HEK293 (cell line): ENCODE measurements around the gene RTN3.

ENCODE experiments used
- CTCF ChIA-PET: fragments of 350-600 bp; formaldehyde crosslinking; extraction: SDS; loops from one replicate; lab custom pipeline; 2021; ENCODE audit warnings: antibody characterized with exemption; lab: Yijun Ruan, JAX
- POLR2A ChIA-PET: fragments of 300-600 bp; formaldehyde crosslinking; extraction: SDS; loops from one replicate; lab custom pipeline; 2020; ENCODE audit warnings: antibody characterized with exemption, inconsistent platforms; lab: Yijun Ruan, JAX
- H3K27ac ChIP-seq: fragments of 200-500 bp; sonication (Bioruptor generic); 2 replicates; pipeline ENCODE4 v1.5.1; 2014; ENCODE audit warnings: low read depth, low read length, control low read depth, inconsistent platforms; ENCODE audit errors: extremely low read depth
- H3K36me3 ChIP-seq, 2 experiments: fragments of 200-500 bp in 1 of 2; sonication (Bioruptor generic) in 1 of 2; 1 replicate in 1 of 2; 2 replicates in 1 of 2; pipeline ENCODE4 v1.5.1; 2014 to 2017; ENCODE audit warnings: inconsistent platforms in 2 of 2, low read length in 2 of 2; ENCODE audit not compliant: control insufficient read depth in 2 of 2, insufficient read depth in 1 of 2
- H3K4me1 ChIP-seq: fragments of 200-500 bp; sonication (Bioruptor generic); 2 replicates; pipeline ENCODE4 v1.5.1; 2014; ENCODE audit warnings: mild to moderate bottlenecking, low read length, inconsistent platforms; ENCODE audit not compliant: control insufficient read depth, insufficient read depth
- H3K4me3 ChIP-seq: 2 replicates; pipeline ENCODE4 v1.5.1; 2011; ENCODE audit warnings: low read depth, mild to moderate bottlenecking, control low read depth, low read length, moderate library complexity
- H3K9me3 ChIP-seq: fragments of 200-500 bp; sonication (Bioruptor generic); 2 replicates; pipeline ENCODE4 v1.5.1; 2014; ENCODE audit warnings: low read depth, low read length, inconsistent platforms; ENCODE audit not compliant: control insufficient read depth, insufficient read depth
- EGR2 ChIP-seq: fragments of 450-650 bp; formaldehyde crosslinking; IDR thresholded peaks from 2 replicates; pipeline ENCODE4 v1.5.1; 2016; ENCODE audit warnings: low read depth, missing biosample characterization, missing genetic modification characterization
- GLI4 ChIP-seq: fragments of 450-650 bp; formaldehyde crosslinking; IDR thresholded peaks from 2 replicates; pipeline ENCODE4 v1.5.1; 2016; ENCODE audit warnings: missing biosample characterization, missing genetic modification characterization
- IKZF3 ChIP-seq: fragments of 450-650 bp; IDR thresholded peaks from 2 replicates; pipeline ENCODE4 v1.5.0; 2018; ENCODE audit warnings: missing biosample characterization, mild to moderate bottlenecking, missing genetic modification characterization, moderate library complexity
- OSR2 ChIP-seq: fragments of 450-650 bp; formaldehyde crosslinking; IDR thresholded peaks from 2 replicates; pipeline ENCODE4 v1.5.1; 2016; ENCODE audit warnings: missing biosample characterization, missing genetic modification characterization
- SP2 ChIP-seq: fragments of 450-650 bp; formaldehyde crosslinking; IDR thresholded peaks from 2 replicates; pipeline ENCODE4 v1.5.1; 2016; ENCODE audit warnings: missing biosample characterization, missing genetic modification characterization
- ZBTB17 ChIP-seq: fragments of 450-650 bp; formaldehyde crosslinking; IDR thresholded peaks from 2 replicates; pipeline ENCODE4 v1.5.1; 2016; ENCODE audit warnings: missing biosample characterization, missing genetic modification characterization
- ZNF155 ChIP-seq: fragments of 450-650 bp; formaldehyde crosslinking; IDR thresholded peaks from 2 replicates; pipeline ENCODE4 v1.5.1; 2016; ENCODE audit warnings: missing biosample characterization, missing genetic modification characterization
- ZNF324 ChIP-seq: fragments of 450-650 bp; formaldehyde crosslinking; IDR thresholded peaks from 2 replicates; pipeline ENCODE4 v1.5.1; 2016; ENCODE audit warnings: missing biosample characterization, missing genetic modification characterization
- ZNF350 ChIP-seq: fragments of 450-650 bp; formaldehyde crosslinking; IDR thresholded peaks from 2 replicates; pipeline ENCODE4 v1.5.0; 2017; ENCODE audit warnings: missing biosample characterization, mild to moderate bottlenecking, missing genetic modification characterization
- ZNF670 ChIP-seq: fragments of 450-650 bp; formaldehyde crosslinking; IDR thresholded peaks from 2 replicates; pipeline ENCODE4 v1.5.1; 2016; ENCODE audit warnings: missing biosample characterization, missing genetic modification characterization, low read depth
- ZNF791 ChIP-seq: fragments of 450-650 bp; formaldehyde crosslinking; IDR thresholded peaks from 2 replicates; pipeline ENCODE4 v1.5.1; 2016; ENCODE audit warnings: missing biosample characterization, missing genetic modification characterization
- TF ChIP-seq, protein P1 (sequence below): fragments of 450-650 bp; formaldehyde crosslinking; IDR thresholded peaks from 2 replicates; pipeline ENCODE4 v1.5.1; 2016; ENCODE audit warnings: missing biosample characterization, missing genetic modification characterization
- TF ChIP-seq, protein P2 (sequence below): fragments of 450-650 bp; formaldehyde crosslinking; IDR thresholded peaks from 2 replicates; pipeline ENCODE4 v1.5.1; 2016; ENCODE audit warnings: missing biosample characterization, missing genetic modification characterization
- TF ChIP-seq, protein P3 (sequence below): fragments of 450-650 bp; formaldehyde crosslinking; IDR thresholded peaks from 2 replicates; pipeline ENCODE4 v1.5.1; 2016; ENCODE audit warnings: missing biosample characterization, missing genetic modification characterization
- TF ChIP-seq, protein P4 (sequence below): fragments of 450-650 bp; formaldehyde crosslinking; IDR thresholded peaks from 2 replicates; pipeline ENCODE4 v1.5.1; 2016; ENCODE audit warnings: missing biosample characterization, missing genetic modification characterization

RTN3 gene

DNA sequence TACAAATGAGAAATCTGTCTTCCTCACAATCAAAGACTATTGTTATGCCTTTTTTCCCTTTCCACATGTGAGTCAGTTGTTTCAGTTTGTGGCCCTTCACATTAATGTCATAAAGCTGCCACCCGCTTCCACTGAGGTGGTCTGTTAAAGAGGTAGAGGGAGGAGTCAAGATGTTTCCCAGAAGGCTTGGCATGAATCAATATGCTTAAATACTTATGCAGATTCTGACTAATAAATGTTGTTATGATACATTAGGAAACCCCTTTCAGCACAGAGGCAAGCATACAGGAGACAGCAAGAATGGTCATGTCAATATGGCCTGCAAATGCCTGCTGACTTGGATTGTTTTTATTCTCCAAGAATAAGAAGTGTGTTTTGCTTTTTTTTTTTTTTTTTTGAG lies 6.5 kb downstream of the RTN3 start:
- ChIA-PET POLR2A (interaction anchor here (0.7 kb wide), 1 partner anchor 413 kb away, joined by 3 read pairs; no protein-coding TSS in a partner anchor), CTCF (no interaction called here)
- no peaks in the 10 kb centered on the region for H3K9me3 ChIP-seq
- no peak overlapping the region for H3K4me3 ChIP-seq
- H3K36me3 ChIP-seq, result no peaks in the 10 kb centered on the region; a peak in 1 of 3 replicates
- H3K27ac ChIP-seq, result no peak overlapping the region
- TF ChIP-seq, protein P1, sequence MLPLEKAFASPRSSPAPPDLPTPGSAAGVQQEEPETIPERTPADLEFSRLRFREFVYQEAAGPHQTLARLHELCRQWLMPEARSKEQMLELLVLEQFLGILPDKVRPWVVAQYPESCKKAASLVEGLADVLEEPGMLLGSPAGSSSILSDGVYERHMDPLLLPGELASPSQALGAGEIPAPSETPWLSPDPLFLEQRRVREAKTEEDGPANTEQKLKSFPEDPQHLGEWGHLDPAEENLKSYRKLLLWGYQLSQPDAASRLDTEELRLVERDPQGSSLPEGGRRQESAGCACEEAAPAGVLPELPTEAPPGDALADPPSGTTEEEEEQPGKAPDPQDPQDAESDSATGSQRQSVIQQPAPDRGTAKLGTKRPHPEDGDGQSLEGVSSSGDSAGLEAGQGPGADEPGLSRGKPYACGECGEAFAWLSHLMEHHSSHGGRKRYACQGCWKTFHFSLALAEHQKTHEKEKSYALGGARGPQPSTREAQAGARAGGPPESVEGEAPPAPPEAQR (tag by site-specific recombination), result no peak
- TF ChIP-seq ZNF670 (tag by site-specific recombination), result no peak
- TF ChIP-seq ZNF155 (tag by site-specific recombination), result no peak
- no peak for TF ChIP-seq SP2
- TF ChIP-seq, protein P2, sequence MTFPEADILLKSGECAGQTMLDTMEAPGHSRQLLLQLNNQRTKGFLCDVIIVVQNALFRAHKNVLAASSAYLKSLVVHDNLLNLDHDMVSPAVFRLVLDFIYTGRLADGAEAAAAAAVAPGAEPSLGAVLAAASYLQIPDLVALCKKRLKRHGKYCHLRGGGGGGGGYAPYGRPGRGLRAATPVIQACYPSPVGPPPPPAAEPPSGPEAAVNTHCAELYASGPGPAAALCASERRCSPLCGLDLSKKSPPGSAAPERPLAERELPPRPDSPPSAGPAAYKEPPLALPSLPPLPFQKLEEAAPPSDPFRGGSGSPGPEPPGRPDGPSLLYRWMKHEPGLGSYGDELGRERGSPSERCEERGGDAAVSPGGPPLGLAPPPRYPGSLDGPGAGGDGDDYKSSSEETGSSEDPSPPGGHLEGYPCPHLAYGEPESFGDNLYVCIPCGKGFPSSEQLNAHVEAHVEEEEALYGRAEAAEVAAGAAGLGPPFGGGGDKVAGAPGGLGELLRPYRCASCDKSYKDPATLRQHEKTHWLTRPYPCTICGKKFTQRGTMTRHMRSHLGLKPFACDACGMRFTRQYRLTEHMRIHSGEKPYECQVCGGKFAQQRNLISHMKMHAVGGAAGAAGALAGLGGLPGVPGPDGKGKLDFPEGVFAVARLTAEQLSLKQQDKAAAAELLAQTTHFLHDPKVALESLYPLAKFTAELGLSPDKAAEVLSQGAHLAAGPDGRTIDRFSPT (tag by site-specific recombination), result no peak
- no peak for TF ChIP-seq GLI4 (tag by site-specific recombination)
- no peak for TF ChIP-seq ZNF324 (tag by site-specific recombination)
- TF ChIP-seq, protein P3, sequence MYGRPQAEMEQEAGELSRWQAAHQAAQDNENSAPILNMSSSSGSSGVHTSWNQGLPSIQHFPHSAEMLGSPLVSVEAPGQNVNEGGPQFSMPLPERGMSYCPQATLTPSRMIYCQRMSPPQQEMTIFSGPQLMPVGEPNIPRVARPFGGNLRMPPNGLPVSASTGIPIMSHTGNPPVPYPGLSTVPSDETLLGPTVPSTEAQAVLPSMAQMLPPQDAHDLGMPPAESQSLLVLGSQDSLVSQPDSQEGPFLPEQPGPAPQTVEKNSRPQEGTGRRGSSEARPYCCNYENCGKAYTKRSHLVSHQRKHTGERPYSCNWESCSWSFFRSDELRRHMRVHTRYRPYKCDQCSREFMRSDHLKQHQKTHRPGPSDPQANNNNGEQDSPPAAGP, result no peak
- no peak for TF ChIP-seq IKZF3 (tag by site-specific recombination)
- TF ChIP-seq ZNF791, result no peak
- no peak for TF ChIP-seq ZBTB17 (tag by site-specific recombination)
- no peak for TF ChIP-seq OSR2 (tag by site-specific recombination)
- H3K4me1 ChIP-seq, result 0 out of 2 replicates have a peak, but pooled peaks cover 6% of the 10 kb centered on the region

DNA sequence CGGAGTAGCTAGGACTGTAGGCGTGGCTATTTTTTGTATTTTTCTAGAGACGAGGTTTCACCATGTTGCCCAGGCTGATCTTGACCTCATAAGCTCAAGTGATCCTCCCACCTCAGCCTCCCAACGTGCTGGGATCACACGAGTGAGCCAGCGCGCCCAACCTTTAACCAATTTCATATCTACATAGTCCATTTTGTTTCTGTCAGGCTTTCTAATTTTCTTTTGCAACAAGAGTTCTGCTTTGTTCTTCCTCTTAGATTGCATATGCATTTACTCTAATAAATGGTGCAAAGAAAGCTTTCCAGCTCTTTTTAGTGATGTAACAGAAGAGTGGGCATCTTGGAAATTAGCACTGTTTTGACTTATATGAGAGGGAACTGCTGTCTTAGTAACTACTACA lies 13.3 kb downstream of the RTN3 start:
- Histone ChIP-seq H3K36me3 (no peaks in the 10 kb centered on the region; a peak in 1 of 3 replicates), H3K4me3 (no peak overlapping the region), H3K4me1 (peaks cover 6% of the 10 kb centered on the region; the same call in 1 of the 2 replicates), H3K27ac (no peak overlapping the region), H3K9me3 (no peaks in the 10 kb centered on the region)
- TF ChIP-seq EGR2 (tag by site-specific recombination) (0 out of 2 replicates have a peak, but pooled peaks have one; percentile 18), ZNF350 (tag by site-specific recombination) (no peak)
- TF ChIP-seq, protein P2 (tag by site-specific recombination), result no peak
- TF ChIP-seq, protein P4, sequence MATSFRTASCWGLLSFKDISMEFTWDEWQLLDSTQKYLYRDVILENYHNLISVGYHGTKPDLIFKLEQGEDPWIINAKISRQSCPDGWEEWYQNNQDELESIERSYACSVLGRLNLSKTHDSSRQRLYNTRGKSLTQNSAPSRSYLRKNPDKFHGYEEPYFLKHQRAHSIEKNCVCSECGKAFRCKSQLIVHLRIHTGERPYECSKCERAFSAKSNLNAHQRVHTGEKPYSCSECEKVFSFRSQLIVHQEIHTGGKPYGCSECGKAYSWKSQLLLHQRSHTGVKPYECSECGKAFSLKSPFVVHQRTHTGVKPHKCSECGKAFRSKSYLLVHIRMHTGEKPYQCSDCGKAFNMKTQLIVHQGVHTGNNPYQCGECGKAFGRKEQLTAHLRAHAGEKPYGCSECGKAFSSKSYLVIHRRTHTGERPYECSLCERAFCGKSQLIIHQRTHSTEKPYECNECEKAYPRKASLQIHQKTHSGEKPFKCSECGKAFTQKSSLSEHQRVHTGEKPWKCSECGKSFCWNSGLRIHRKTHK (tag by site-specific recombination), result no peak
- POLR2A ChIA-PET, result interaction anchor here (1.7 kb wide), 1 partner anchor 13 kb away, joined by 9 read pairs; the partner anchor contains the start of gene RTN3
- CTCF ChIA-PET, result no interaction called here
